IMR-90 (cell line): ENCODE results near the gene CHD9.

Experiments
- CEBPB ChIP-seq: IDR thresholded peaks from 2 replicates; pipeline ENCODE4 v1.6.1; 2012; ENCODE audit warnings: low read depth, low read length, improper control_type of control experiment
- CTCF ChIP-seq: conservative IDR thresholded peaks from 2 replicates; pipeline ENCODE4 v1.5.1; 2012; ENCODE audit warnings: mild to moderate bottlenecking, low read depth, low read length, improper control_type of control experiment
- FOS ChIP-seq: fragments of 150-350 bp; IDR thresholded peaks from 2 replicates; pipeline ENCODE4 v1.6.1; 2016; ENCODE audit warnings: low read depth, low read length
- MAFK ChIP-seq: IDR thresholded peaks from 2 replicates; pipeline ENCODE4 v1.6.1; 2012; ENCODE audit warnings: low read depth, low read length, improper control_type of control experiment
- MAZ ChIP-seq: IDR thresholded peaks from 2 replicates; pipeline ENCODE4 v1.6.1; 2012; ENCODE audit warnings: low read depth, mild to moderate bottlenecking, low read length, improper control_type of control experiment, moderate library complexity, borderline replicate concordance
- NFE2L2 ChIP-seq: fragments of 150-350 bp; IDR thresholded peaks from 2 replicates; pipeline ENCODE4 v1.6.1; 2016; ENCODE audit warnings: low read depth, mild to moderate bottlenecking, low read length
- POLR2A ChIP-seq: IDR thresholded peaks from 2 replicates; pipeline ENCODE4 v1.6.1; 2012; ENCODE audit warnings: mild to moderate bottlenecking, low read depth, low read length
- RAD21 ChIP-seq: IDR thresholded peaks from 2 replicates; pipeline ENCODE4 v1.6.1; 2012; ENCODE audit warnings: low read length, improper control_type of control experiment
- SMC3 ChIP-seq: fragments of 150-350 bp; IDR thresholded peaks from 2 replicates; pipeline ENCODE4 v1.6.1; 2016; ENCODE audit warnings: low read depth, mild to moderate bottlenecking, antibody characterized with exemption, low read length, moderate library complexity

GRCh38 chr16:53257001-53257400 lies 202.2 kb downstream of the CHD9 start:
- TF ChIP-seq CTCF (no peak), POLR2A (no peak), SMC3 (no peak), MAZ (no peak), NFE2L2 (no peak), MAFK (no peak), FOS (peak; percentile 17; the same call in 1 of the 2 replicates), CEBPB (peak; percentile 76), RAD21 (no peak)
